ENCODE results near the gene NFIB.

GRCh38 chr9:14349447-14350348, 35.8 kb upstream of the NFIB start:
- TF ChIP-seq EZH2phosphoT487 (IDR thresholded peaks at IDR 0.05; ENCODE audit: insufficient read depth, low read depth) = no peak
- no peak for TF ChIP-seq EZH2 (IDR thresholded peaks at IDR 0.05; ENCODE audit: insufficient read depth, poor library complexity, severe bottlenecking)

All from GM23248 (cell line).